Sciatic nerve (tissue), 2 donors: ENCODE measurements around the gene MCUB. TPM values are rescaled to one million over a fixed set of nuclear protein-coding genes. Genes with fewer than 3 reads are reported as not detected.
"Not testable (repeated sequence)": the region's sequence is repeated elsewhere in the genome, so short reads cannot be mapped to it uniquely, and the experiment has no call there.

Source experiments
- ATAC-seq: fragments of 200-7000 bp; cut with Tn5 transposase; one replicate; pipeline ENCODE4 v1.9.1; 2020; ENCODE audit warnings: mild to moderate bottlenecking, moderate library complexity
- DNase-seq: peaks from one replicate; pipeline ENCODE4 v3.0.0-alpha.2; 2020; ENCODE audit warnings: low spot score
- intact Hi-C: fragments of 100-400 bp; cut with DNase I; formaldehyde crosslinking; loops from one replicate; pipeline ENCODE4 v1.14.2; 2022
- total RNA-seq: library from RNA; stranded (reverse); fragmentation: NEBNext Ultra II Directional; extraction: Animal tissue kit (Norgen Biotek cat#: 25700); gene quantifications from one replicate; pipeline ENCODE4 v1.2.1, GENCODE V29; 2021
- donor health status: DM: no; HTN: no; CAD: no.
- donor health status: DM: no; HTN: no; CAD: no.

The MCUB gene
- total RNA-seq: 23.0 TPM

DNA sequence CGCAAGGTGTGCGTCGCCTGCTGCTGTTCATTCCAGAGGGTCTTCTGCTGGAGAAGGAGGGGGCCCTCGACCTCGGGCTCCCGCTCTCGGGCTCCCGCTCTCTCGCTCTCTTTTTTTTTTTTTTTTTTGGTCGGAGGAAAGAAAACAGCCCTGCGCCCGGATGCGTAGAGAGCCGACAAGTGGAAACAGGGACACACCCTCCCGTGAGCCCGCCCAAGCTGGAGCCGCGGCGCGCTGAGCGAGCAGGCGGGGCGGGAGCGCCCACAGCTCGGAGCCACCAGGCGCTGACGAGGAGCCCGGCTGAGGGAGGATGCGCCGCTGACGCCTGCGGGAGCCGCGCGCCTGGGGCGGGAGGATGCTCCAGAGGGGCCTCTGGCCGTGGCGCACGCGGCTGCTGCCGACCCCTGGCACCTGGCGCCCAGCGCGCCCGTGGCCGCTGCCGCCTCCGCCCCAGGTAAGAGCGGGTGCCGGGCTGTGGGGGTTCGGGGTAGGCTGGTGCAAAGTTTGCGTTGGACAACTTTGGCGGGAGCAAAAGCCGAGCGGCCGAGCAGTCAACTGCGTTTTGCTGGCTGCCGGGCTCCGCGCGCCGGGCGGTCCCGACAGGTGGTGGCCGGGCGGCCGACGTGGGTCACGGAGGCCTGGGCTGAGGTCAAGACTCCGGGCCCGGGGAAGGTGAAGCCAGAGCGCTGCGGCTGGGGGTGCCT is at the start of gene MCUB:
TSS of gene MCUB (plus strand) at position 264 of the 704 bp plus-strand sequence. CDS start at position 356, 92 bp downstream.
- intact Hi-C loops: no loop called here
- ATAC-seq (peak; percentile 98), DNase-seq (peak; percentile 88)

DNA sequence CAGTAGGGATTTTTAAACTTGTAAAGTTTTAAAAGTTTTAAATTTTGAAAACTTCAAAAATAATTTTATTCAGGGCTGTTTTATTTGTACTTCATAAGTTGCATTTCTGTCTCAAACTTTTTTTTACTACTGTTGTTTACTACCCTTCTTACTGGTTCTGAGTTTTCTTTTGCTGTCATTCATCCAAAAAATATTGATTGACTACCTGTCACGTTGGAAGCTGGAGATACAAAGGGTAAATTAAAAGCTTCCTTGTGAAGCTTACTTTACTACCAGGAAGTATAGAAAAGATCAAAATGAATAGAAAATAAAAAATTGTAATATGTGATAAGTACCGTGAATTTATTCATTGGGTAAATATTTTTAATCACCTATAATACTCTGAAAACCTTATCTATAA is 49.4 kb upstream of the MCUB start:
- ATAC-seq (no peak), DNase-seq (no peak)
- intact Hi-C loops: no loop called here

GRCh38 chr4:109511414-109511813 is 48.6 kb upstream of the MCUB start:
- ATAC-seq: no peak
- no peak for DNase-seq
- intact Hi-C loops: no loop called here

GRCh38 chr4:109513368-109513767 is 46.7 kb upstream of the MCUB start:
- intact Hi-C loops, ATAC-seq, DNase-seq: not testable (repeated sequence)

GRCh38 chr4:109532182-109532581 is 27.9 kb upstream of the MCUB start:
- intact Hi-C loops: no loop called here
- ATAC-seq (no peak), DNase-seq (no peak)

DNA sequence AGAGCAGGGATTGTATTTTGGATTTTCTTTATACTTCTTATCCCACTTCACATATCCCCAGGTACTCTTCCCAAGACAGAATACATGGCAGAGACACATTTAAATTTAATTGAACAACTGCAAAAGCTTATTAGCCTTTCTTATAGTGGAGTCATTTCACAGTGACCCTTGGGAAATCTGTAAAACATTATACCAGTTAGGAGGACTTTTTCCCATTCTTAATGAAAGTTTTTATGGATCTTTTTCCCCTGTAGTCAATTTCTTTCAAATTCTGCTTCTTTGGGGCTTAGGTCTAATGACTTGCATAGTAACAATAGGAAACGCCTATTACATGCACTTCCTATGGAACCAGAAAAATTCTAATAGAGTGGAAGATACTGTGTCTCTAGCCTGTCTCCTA is 14.6 kb upstream of the MCUB start:
- DNase-seq (no peak), ATAC-seq (no peak)
- intact Hi-C loops: no loop called here

GRCh38 chr4:109547394-109547793 is 12.7 kb upstream of the MCUB start:
- intact Hi-C loops: no loop called here
- DNase-seq (no peak), ATAC-seq (no peak)

DNA sequence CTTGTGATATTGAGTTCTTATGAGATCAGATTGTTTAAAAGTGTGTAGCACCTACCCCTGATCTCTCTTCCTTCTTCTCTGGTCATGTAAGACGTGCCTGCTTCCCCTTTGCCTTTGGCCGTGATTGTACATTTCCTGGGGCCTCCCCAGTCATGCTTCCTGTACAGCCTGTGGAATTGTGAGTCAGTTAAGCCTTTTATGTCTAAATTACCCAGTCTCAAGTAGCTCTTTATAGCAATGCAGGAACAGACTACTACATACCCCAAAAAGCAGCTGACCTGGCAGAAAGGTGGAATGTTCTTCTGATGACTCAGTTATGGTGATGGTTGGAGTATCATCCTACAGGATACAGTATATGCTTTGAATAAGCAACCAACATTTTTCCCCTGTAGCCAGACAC is 11.4 kb upstream of the MCUB start:
- ATAC-seq: peak; percentile 67
- intact Hi-C loops: no loop called here

GRCh38 chr4:109552237-109552636 is 7.8 kb upstream of the MCUB start:
- ATAC-seq (no peak), DNase-seq (no peak)
- intact Hi-C loops: no loop called here

More for the DNA sequence above, 11.4 kb upstream of the MCUB start:
- DNase-seq: no peak

DNA sequence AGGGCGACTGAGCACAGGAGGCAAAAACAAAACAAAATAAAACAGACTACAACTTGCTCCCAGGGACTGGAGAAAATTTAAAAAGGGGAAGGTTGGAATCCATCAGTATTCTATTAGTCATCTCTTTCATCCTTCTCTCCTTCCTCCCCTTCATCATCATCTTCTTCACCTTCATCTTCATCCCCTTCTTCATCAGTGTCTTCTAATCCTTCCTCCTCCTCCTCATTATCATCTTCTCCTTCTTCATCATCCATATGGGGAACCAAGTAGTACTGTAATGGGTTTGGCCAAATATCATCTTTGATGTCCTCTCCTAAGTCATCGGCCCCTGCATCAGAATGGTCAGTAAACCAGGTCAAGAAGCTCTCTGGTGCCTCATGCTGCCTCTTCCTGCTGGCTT is 6.9 kb upstream of the MCUB start:
- intact Hi-C loops: no loop called here
- ATAC-seq: no peak

DNA sequence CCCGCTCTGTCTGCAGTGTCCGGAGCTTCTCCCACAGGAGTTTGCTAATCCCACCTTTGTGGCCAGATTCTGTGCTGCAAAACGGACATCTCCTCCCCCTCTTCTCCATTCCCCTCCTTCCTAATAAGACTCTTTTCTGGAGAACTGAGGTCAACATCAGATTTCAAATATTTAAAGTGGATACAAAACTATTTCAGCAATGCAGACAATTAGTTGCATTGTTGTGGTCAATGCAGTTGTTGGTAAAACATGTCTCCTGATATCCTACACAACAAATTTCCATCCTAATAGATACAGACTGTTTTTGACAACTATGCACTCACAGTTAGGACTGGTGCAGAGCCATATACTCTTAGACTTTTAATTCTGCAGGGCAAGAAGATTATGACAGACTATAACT is 5.1 kb upstream of the MCUB start:
- no peak for DNase-seq
- intact Hi-C loops: no loop called here
- ATAC-seq: no peak

More for the DNA sequence above, 6.9 kb upstream of the MCUB start:
- DNase-seq: no peak

GRCh38 chr4:109557433-109557832 is 2.6 kb upstream of the MCUB start:
- DNase-seq (no peak), ATAC-seq (no peak)
- intact Hi-C loops: no loop called here

GRCh38 chr4:109558095-109558494 is 2.0 kb upstream of the MCUB start:
- ATAC-seq, DNase-seq, intact Hi-C loops: not testable (repeated sequence)

GRCh38 chr4:109559625-109559982 is 442 bp upstream of the MCUB start:
- peak; percentile 67 for DNase-seq
- intact Hi-C loops: no loop called here
- peak; percentile 58 for ATAC-seq

- intact Hi-C loops: no loop called here
- peak; percentile 81 for ATAC-seq
Observed at GRCh38 chr4:109560687-109561461, 828 bp downstream of the MCUB start.

GRCh38 chr4:109562457-109563239 is 2.6 kb downstream of the MCUB start:
- no peak for ATAC-seq
- intact Hi-C loops: no loop called here
- no peak for DNase-seq

More at GRCh38 chr4:109560687-109561461, 828 bp downstream of the MCUB start:
- peak; percentile 69 for DNase-seq

- intact Hi-C loops: no loop called here
- DNase-seq: no peak
- no peak for ATAC-seq
Observed at GRCh38 chr4:109571494-109571893, 11.4 kb downstream of the MCUB start.

DNA sequence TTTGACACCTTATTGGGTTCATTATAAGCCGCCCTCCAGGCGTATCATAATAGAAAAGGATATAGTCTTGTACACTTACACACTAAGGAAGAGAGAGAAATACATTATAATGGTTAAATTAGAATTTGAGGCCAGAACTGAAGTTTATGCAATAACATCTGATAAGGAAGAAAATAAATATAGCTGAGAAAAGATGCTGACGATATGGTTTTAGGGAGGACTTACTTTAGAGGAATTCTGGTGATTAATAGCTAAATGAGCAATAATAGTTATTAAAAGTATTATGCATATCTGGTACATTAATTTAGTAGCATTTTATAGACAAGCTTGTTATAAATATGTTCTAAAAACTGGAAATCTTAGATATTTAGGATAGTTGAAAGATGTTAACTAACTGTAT is 12.1 kb downstream of the MCUB start:
- ATAC-seq (no peak), DNase-seq (no peak)
- intact Hi-C loops: no loop called here

DNA sequence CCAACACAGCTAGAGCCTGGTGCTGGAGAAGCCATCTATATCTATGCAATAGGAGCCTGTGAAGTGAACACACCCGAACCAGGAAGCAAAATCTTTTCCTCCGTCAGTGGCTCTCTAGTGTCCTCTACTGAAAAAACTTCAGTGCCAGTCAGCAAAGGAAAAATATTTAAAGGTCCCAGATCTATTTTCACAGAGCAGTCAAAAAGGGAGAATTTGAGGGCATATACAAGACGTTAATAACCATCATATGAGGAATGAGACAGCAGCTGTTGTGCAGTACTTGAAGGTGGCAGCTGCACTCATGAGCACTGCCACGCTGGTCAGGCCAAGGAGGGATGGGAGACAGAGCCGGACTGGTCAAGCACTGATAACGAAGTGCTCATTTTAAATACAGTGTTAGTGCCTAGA is 14.4 kb downstream of the MCUB start:
- DNase-seq (no peak), ATAC-seq (no peak)
- intact Hi-C loops: no loop called here
